ENCODE data around the gene EFCAB13.

EFCAB13 gene, protein sequence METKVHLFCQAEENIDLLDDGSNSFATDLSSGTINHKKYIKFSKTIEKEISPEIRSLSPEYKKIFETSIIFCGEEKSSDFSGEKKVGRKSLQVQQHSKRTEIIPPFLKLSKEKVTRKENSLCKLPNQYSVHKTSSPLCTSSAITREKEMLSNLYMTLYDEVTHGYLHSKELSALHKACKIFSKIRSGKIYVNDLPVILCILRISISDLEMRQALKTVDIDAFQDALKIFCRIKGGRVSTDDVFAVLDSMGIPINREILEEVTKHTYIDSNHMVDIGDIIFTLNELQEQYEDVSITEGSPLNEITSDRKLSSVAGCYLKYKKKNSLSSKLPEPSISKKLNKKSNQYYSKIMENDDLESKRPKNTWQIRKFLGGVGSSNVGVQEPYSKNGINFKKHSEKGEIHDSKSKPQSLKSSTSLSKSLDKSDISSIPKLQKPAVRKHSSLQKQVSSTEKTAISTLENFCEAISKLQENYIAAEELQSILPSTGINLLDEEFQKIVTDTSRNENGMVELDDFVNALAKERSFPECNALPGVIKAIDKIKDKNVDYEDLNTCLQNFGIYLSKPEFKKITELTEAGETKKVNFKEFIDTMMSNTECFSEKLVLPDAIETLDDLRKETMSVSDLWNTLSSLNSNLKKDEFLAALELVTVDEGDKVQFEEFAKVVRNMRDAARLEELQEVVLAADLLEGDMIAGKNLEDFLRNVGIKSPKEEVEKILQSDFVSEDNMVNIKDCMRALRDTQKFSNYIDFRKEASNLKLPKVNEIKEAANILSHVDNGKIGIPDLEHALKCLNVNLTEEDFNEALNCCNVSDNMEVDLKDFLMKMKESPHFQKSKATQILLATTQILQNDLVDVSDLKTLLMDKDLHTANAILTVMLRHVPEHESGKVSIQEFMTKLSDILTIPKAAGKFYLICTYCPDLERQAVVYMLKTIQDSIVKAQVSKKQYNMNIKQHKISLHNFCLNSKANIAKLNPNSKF

GRCh38 chr17:47323382-47324223 is at the start of gene EFCAB13:
Gene EFCAB13 (plus strand): TSS chr17:47323955. CDS start chr17:47328354, 4,399 bp downstream.
- peak; percentile 99 for FAIRE-seq
- DNase-seq (ENCODE audit: insufficient read length, low spot score), result peak; percentile 94

DNA sequence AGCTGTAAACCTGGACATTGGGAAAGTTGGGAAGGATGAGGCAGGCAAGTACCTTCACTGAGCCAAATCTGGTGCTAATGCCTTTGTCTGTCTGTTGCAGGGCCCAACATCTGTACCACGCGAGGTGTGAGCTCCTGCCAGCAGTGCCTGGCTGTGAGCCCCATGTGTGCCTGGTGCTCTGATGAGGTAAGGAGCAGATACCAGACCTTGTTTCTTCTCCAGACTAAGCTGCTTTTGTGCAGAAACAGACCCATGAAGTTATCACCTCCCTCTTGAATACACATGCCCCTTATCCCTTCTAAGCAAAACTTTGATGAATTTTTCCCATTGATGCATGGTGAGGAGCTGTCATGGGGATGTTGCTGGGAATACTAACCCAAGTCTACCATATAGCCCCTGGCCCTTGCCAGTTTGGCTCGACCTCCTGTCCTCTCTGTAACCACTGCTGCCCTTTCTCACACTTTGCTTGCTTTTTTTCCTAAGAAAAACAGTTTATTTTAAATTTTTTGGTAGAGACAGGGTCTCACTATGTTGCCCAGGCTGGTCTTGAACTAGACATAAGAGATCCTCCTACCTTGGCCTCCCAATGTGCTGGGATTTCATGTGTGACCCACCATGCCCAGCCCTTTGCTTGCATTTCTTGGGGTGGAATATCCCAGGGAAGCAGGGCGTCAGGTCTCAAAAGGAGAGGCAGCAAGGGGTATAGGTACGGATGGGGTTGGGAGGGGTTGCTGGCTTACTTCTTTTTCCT is 49.3 kb upstream of the EFCAB13 start:
- FAIRE-seq, result no peak
- no peak for DNase-seq (ENCODE audit: insufficient read length, low spot score)

GRCh38 chr17:47275245-47275984 is 48.3 kb upstream of the EFCAB13 start:
- DNase-seq (ENCODE audit: insufficient read length, low spot score) (no peak), FAIRE-seq (no peak)

DNA sequence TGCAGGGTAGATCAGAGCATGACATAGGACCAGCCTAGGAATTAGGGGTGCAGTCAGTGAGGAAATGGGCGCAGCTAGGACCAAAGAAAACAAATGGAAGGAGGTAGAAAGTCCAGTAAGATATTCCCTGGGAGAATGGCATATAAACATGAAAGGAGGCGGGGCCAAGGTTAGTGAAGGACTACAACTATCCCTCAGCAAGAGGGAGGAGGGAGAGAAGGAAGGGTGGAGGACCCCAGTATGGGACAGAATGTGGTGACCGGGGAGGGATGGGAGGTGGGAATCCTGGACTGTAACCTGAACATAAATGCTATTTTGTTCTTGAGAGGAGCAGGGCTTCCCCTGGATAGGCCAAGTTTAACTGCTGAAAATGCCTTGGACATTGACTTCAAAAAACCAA is 47.3 kb upstream of the EFCAB13 start:
- DNase-seq (ENCODE audit: insufficient read length, low spot score) (no peak), FAIRE-seq (no peak)

GRCh38 chr17:47276868-47277267 is 46.9 kb upstream of the EFCAB13 start:
- DNase-seq (ENCODE audit: insufficient read length, low spot score), result no peak

DNA sequence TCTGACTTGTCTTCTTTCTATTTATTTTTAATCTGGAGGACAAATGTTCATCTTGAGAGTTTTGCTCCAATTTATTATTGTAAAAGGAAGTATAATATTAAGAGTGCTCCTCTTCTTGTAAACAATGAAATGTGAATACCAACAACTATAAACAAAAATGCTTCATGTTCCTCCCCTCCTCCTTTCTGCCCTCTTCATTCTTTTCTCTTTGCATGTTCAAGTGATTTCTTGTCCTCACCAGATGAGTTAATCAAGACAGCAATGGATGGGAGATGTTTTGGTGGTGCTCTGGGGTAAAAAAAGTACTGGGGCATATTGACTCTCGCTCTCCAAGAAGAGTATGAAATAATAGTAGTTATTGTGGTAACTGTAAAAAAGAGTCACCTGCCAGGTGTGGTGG is 45.8 kb upstream of the EFCAB13 start:
- no peak for DNase-seq (ENCODE audit: insufficient read length, low spot score)
- FAIRE-seq, result no peak

More at GRCh38 chr17:47276868-47277267, 46.9 kb upstream of the EFCAB13 start:
- FAIRE-seq, result no peak

DNA sequence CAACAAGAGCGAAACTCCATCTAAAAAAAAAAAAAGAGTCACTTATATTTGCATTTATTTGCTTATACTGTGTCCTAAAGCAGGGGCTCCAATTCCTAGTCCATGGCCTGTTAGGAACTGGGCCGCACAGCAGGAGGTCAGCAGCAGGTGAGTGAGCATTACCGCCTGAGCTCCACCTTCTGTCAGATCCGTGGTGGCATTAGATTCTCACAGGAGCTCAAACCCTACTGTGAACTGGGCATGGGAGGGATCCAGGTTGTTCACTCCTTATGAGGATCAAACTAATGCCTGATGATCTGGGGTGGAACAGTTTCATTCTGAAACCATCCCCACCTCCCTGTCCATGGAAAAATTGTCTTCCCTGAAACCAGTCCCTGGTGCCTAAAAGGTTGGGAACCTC is 45.2 kb upstream of the EFCAB13 start:
- FAIRE-seq (no peak), DNase-seq (ENCODE audit: insufficient read length, low spot score) (no peak)

GRCh38 chr17:47279062-47279801 is 44.5 kb upstream of the EFCAB13 start:
- FAIRE-seq, result peak; percentile 76
- DNase-seq (ENCODE audit: insufficient read length, low spot score), result peak; percentile 87

GRCh38 chr17:47280072-47280811 is 43.5 kb upstream of the EFCAB13 start:
- DNase-seq (ENCODE audit: insufficient read length, low spot score), result no peak
- FAIRE-seq, result peak; percentile 40

- DNase-seq (ENCODE audit: insufficient read length, low spot score), result no peak
- peak; percentile 36 for FAIRE-seq
These were observed 42.5 kb upstream of the EFCAB13 start for GRCh38 chr17:47281216-47281615.

DNA sequence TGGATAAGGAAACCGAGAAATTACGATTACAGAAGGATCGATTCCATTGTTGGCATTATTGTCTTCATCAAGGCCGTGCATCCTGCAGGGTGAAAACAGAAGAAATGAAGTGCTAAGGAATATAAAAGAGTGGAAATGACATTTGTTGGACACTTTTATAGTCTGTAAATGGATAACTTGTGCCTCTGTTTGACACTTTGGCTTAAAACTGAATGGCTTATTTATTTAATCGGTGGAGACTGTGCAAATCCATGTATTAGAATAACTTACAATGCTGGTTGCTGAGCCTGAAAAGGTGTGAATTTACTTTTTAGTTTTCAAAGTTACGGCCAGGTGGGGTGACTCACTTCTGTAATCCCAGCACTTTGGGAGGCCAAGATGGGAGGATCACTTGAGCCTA is 38.8 kb upstream of the EFCAB13 start:
- DNase-seq (ENCODE audit: insufficient read length, low spot score) (no peak), FAIRE-seq (no peak)

DNA sequence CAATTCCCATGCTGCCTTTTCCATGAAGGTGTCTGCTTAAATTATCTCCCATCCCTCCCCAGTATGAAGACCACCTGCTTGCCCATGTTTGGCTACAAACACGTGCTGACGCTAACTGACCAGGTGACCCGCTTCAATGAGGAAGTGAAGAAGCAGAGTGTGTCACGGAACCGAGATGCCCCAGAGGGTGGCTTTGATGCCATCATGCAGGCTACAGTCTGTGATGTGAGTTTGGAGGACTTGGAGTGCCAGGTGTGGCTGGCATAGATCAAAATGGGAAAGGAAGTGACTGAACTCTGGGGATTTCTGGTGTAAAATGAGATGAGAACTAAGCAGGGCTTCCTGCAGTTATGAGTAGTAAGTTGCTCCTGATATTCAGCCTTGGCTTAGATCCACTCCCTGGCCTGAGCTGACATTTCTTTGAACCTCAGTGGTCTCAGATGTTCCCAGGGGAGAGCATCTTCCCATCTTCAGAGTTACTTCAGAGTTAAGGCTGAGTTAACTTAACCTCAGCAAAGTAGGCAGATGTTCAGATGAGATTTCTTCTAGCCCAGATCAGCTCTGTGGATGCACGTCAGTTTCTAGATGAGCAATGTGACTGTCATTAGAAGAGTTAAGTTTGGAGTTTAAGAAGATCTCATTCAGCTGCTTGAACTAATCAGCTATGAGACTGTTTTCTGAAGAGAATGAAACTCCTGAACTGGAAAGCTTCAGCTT is 37.4 kb upstream of the EFCAB13 start:
- no peak for DNase-seq (ENCODE audit: insufficient read length, low spot score)
- FAIRE-seq, result no peak

GRCh38 chr17:47287068-47287467 is 36.7 kb upstream of the EFCAB13 start:
- no peak for FAIRE-seq

DNA sequence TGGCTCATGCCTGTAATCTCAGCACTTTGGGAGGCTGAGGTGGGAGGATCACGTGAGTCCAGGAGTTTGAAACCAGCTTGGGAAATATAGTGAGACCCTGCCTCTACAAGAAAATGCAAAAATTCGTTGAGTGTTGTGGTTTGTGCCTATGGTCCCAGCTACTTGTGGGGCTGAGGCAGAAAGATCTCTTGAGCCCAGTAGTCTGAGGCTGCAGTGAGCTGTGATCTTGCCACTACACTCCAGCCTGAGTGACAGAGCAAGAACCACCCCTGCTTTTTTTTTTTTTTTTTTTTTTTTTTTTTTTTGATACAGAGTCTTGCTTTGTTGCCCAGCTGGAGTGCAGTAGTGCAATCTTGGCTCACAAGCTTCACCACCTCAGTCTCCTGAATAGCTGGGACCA is 36.1 kb upstream of the EFCAB13 start:
- FAIRE-seq, result no peak
- no peak for DNase-seq (ENCODE audit: insufficient read length, low spot score)

More at GRCh38 chr17:47287068-47287467, 36.7 kb upstream of the EFCAB13 start:
- DNase-seq (ENCODE audit: insufficient read length, low spot score), result no peak

GRCh38 chr17:47288531-47289116 is 35.1 kb upstream of the EFCAB13 start:
- FAIRE-seq (no peak), DNase-seq (ENCODE audit: insufficient read length, low spot score) (no peak)

- no peak for FAIRE-seq
- DNase-seq (ENCODE audit: insufficient read length, low spot score), result no peak
These were observed 34.5 kb upstream of the EFCAB13 start for GRCh38 chr17:47289302-47289701.

DNA sequence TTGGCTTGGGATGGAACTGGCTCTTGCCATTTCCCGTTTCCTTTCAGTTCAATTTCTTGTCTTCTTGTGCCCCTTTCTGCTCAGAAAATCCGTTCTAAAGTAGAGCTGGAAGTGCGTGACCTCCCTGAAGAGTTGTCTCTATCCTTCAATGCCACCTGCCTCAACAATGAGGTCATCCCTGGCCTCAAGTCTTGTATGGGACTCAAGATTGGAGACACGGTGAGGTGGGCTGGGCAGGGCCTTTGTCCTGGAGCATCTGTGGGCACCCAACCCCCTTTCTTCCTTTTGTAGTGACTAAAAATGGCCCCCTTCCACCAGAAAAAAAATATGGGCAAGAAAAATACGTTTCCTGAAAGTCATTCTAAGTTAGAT is 32.9 kb upstream of the EFCAB13 start:
- FAIRE-seq (no peak), DNase-seq (ENCODE audit: insufficient read length, low spot score) (no peak)
